ENCODE data around the gene CTLA4.

Gene CTLA4

DNA sequence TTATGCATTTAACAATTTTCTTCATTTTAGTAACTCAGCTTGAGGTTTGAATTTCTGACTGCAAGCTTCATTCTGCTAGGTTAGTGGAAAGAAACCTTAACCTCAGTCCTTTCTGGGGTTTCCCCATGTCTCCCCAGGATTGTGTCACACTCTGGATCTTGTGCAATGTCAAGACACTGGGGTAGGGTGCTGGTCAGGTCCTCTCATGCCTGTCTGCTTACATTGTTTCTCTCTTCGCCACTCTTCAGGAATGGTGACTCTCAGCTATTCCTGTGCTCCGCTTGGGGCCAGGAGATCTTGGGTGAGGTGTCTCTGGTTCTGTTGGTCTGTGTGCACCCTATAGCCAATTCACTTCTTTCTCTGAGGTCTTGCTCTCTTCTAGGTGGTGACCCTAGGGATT, 23.9 kb downstream of the CTLA4 start:
- TF ChIP-seq TAF1 (IDR thresholded peaks at IDR 0.05; ENCODE audit: borderline replicate concordance, insufficient read depth, low read length) (no peak), FOXP2 (optimal IDR thresholded peaks at IDR 0.05; ENCODE audit: borderline replicate concordance, extremely low read depth, extremely low read length, insufficient read depth) (no peak), REST (IDR thresholded peaks at IDR 0.05; ENCODE audit: insufficient read depth in 1 of 2, low read depth in 2 of 2, low read length in 2 of 2) (no peak), SIN3A (IDR thresholded peaks at IDR 0.05; ENCODE audit: borderline replicate concordance, insufficient read depth, low read length) (no peak), POLR2AphosphoS5 (IDR thresholded peaks at IDR 0.05; ENCODE audit: low read depth, low read length) (no peak)

GRCh38 chr2:203892207-203892606, 24.6 kb downstream of the CTLA4 start:
- TF ChIP-seq POLR2AphosphoS5 (IDR thresholded peaks at IDR 0.05; ENCODE audit: low read depth, low read length) (no peak), REST (IDR thresholded peaks at IDR 0.05; ENCODE audit: insufficient read depth in 1 of 2, low read depth in 2 of 2, low read length in 2 of 2) (no peak), SIN3A (IDR thresholded peaks at IDR 0.05; ENCODE audit: borderline replicate concordance, insufficient read depth, low read length) (no peak), TAF1 (IDR thresholded peaks at IDR 0.05; ENCODE audit: borderline replicate concordance, insufficient read depth, low read length) (no peak), FOXP2 (optimal IDR thresholded peaks at IDR 0.05; ENCODE audit: borderline replicate concordance, extremely low read depth, extremely low read length, insufficient read depth) (no peak)

DNA sequence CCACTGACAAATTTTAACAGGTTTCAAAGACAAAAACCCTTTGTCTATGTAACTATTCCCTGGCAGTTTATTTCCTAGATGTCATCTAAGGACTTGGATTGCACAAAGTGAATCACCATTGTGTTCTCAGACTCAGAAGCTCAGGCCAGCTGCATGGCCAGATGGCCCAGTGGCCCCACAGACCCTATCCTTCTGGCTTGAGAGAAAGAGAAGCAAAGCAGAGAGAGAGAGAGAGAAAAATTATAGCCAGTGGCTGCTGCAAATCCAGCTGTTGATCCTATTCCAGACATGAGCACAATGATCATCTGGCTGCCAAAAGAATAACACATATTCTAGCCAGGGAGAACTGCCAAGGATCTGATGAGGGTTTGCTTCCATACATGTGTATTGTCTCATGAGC, 25.8 kb downstream of the CTLA4 start:
- TF ChIP-seq FOXP2 (optimal IDR thresholded peaks at IDR 0.05; ENCODE audit: borderline replicate concordance, extremely low read depth, extremely low read length, insufficient read depth) = no peak

DNA sequence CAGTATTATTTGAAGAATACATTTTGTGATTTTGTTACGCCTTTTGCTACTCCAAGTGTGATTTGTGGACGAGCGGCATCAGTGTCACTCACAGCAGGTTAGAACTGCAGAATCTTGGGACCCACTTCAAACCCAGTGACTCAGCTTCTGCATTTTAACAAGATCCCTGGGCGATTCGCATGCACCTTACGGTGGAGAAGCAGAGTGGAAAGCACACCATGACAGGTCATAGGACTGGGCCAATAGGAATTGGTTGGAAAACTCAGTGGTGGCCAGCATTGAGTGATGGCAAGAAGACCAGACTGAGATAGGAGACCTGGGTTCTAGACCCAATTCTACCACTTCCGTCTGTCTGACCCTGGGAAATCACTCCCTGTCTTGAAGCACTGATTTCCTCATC, 26.3 kb downstream of the CTLA4 start:
- TF ChIP-seq SIN3A (IDR thresholded peaks at IDR 0.05; ENCODE audit: borderline replicate concordance, insufficient read depth, low read length) (no peak), TAF1 (IDR thresholded peaks at IDR 0.05; ENCODE audit: borderline replicate concordance, insufficient read depth, low read length) (no peak), FOXP2 (optimal IDR thresholded peaks at IDR 0.05; ENCODE audit: borderline replicate concordance, extremely low read depth, extremely low read length, insufficient read depth) (no peak), POLR2AphosphoS5 (IDR thresholded peaks at IDR 0.05; ENCODE audit: low read depth, low read length) (no peak), REST (IDR thresholded peaks at IDR 0.05; ENCODE audit: insufficient read depth in 1 of 2, low read depth in 2 of 2, low read length in 2 of 2) (no peak)

GRCh38 chr2:203894262-203894661, 26.7 kb downstream of the CTLA4 start:
- TF ChIP-seq SIN3A (IDR thresholded peaks at IDR 0.05; ENCODE audit: borderline replicate concordance, insufficient read depth, low read length) = no peak
- no peak for TF ChIP-seq FOXP2 (optimal IDR thresholded peaks at IDR 0.05; ENCODE audit: borderline replicate concordance, extremely low read depth, extremely low read length, insufficient read depth)
- no peak for TF ChIP-seq TAF1 (IDR thresholded peaks at IDR 0.05; ENCODE audit: borderline replicate concordance, insufficient read depth, low read length)
- no peak for TF ChIP-seq REST (IDR thresholded peaks at IDR 0.05; ENCODE audit: insufficient read depth in 1 of 2, low read depth in 2 of 2, low read length in 2 of 2)
- TF ChIP-seq POLR2AphosphoS5 (IDR thresholded peaks at IDR 0.05; ENCODE audit: low read depth, low read length) = no peak
